K562 (cell line): Measurements from ENCODE around the gene AHI1. TPM values are rescaled to one million over a fixed set of nuclear protein-coding genes. Genes with fewer than 3 reads are reported as not detected.
A peak's percentile ranks its signal among the peaks of the same experiment; 100 is the strongest.

ENCODE experiments used
- ATAC-seq: fragments of 200-7000 bp; cut with Tn5 transposase; 3 replicates; pipeline ENCODE4 v1.9.1; 2020; ENCODE audit warnings: moderate library complexity
- BruUV-seq: library from RNA; stranded (reverse); fragments of 400-500 nt; replicated peaks from 2 replicates; lab custom pipeline; 2021; lab: Mats Ljungman, UMichigan
- CTCF ChIA-PET: fragments of 300-600 bp; formaldehyde crosslinking; extraction: SDS; loops from one replicate; lab custom pipeline; 2021; ENCODE audit warnings: low intra/inter-chr PET ratio; lab: Yijun Ruan, JAX
- POLR2A ChIA-PET: fragments of 300-600, 350-650 bp; sonication (Branson Sonifier 250); formaldehyde crosslinking; extraction: SDS; loops from one replicate; lab custom pipeline; 2021; ENCODE audit warnings: antibody characterized with exemption, inconsistent platforms; lab: Yijun Ruan, JAX
- DNase-seq, 4 experiments: peaks; one replicate each; pipeline versions ENCODE4 v3.0.0 to v3.0.0-alpha.2; 2011 to 2018; ENCODE audit warnings: low spot score in 3 of 4, mixed read lengths in 3 of 4; ENCODE audit errors: extremely low read depth in 1 of 4
- FAIRE-seq: peaks from 2 replicates; lab custom pipeline; 2011; peaks lifted over from hg19 to GRCh38; lab: Jason Lieb, UNC
- H2AFZ ChIP-seq: 2 replicates; pipeline ENCODE4 v1.6.0; 2011; ENCODE audit warnings: low read depth, low read length, control low read depth, inconsistent platforms
- H3K27ac ChIP-seq: fragments of 200-600 bp; 3 replicates; pipeline ENCODE4 v1.8.0; 2011; ENCODE audit warnings: low read depth, mild to moderate bottlenecking, control low read depth, inconsistent platforms, low read length, moderate library complexity, mixed read lengths; ENCODE audit errors: extremely low read depth
- H3K27me3 ChIP-seq, 2 experiments: fragments of 300-600 bp in 1 of 2; 2 replicates in 1 of 2; 3 replicates in 1 of 2; pipeline versions ENCODE4 v1.6.0 to v1.8.0; 2011; ENCODE audit warnings: inconsistent platforms in 2 of 2, low read length in 2 of 2, mild to moderate bottlenecking in 1 of 2, mixed read lengths in 1 of 2, moderate library complexity in 1 of 2; ENCODE audit not compliant: control insufficient read depth in 2 of 2, insufficient read depth in 2 of 2
- H3K36me3 ChIP-seq: fragments of 300-600 bp; 3 replicates; pipeline ENCODE4 v1.8.0; 2011; ENCODE audit warnings: mild to moderate bottlenecking, low read length, inconsistent platforms; ENCODE audit not compliant: control insufficient read depth, insufficient read depth
- H3K4me1 ChIP-seq, 2 experiments: fragments of 200-600 bp in 1 of 2; replicated peaks in 1 of 2; 2 replicates in 1 of 2; 3 replicates in 1 of 2; pipeline versions ENCODE4 v1.5.1 to v1.8.0; 2011; ENCODE audit warnings: inconsistent platforms in 2 of 2, low read length in 2 of 2, mild to moderate bottlenecking in 1 of 2, mixed read lengths in 1 of 2, moderate library complexity in 1 of 2; ENCODE audit not compliant: control insufficient read depth in 2 of 2, insufficient read depth in 2 of 2
- H3K4me2 ChIP-seq: 2 replicates; pipeline ENCODE4 v1.6.1; 2011; ENCODE audit warnings: low read length, control low read depth, inconsistent platforms, mixed read lengths; ENCODE audit not compliant: insufficient read depth
- H3K4me3 ChIP-seq: fragments of 200-600 bp; sonication (generic), shearing (Covaris generic); 2 replicates; pipeline ENCODE4 v1.5.1; 2016; ENCODE audit warnings: control low read depth, inconsistent platforms
- H3K79me2 ChIP-seq: fragments of 200-600 bp; 3 replicates; pipeline ENCODE4 v1.8.0; 2011; ENCODE audit warnings: low read length, inconsistent platforms; ENCODE audit not compliant: control insufficient read depth, insufficient read depth
- H3K9ac ChIP-seq, 2 experiments: 2 replicates each; pipeline versions ENCODE4 v1.6.0 to v1.6.1; 2011; ENCODE audit warnings: low read depth in 2 of 2, low read length in 2 of 2, control low read depth in 1 of 2, inconsistent platforms in 1 of 2, mild to moderate bottlenecking in 1 of 2, mixed read lengths in 1 of 2; ENCODE audit not compliant: insufficient read depth in 1 of 2
- H3K9me1 ChIP-seq: one replicate; pipeline ENCODE4 v1.6.0; 2011; ENCODE audit warnings: inconsistent platforms, mild to moderate bottlenecking, low read length, moderate library complexity; ENCODE audit not compliant: control insufficient read depth, insufficient read depth
- H3K9me3 ChIP-seq: replicated peaks from 2 replicates; pipeline ENCODE4 v1.5.1; 2011; ENCODE audit warnings: low read depth, low read length, inconsistent platforms; ENCODE audit not compliant: control insufficient read depth, insufficient read depth
- H4K20me1 ChIP-seq: replicated peaks from 2 replicates; pipeline ENCODE4 v1.6.1; 2011; ENCODE audit warnings: low read length, inconsistent platforms, mixed read lengths; ENCODE audit not compliant: control insufficient read depth, insufficient read depth
- ARID4B ChIP-seq: sonication (generic); formaldehyde crosslinking; IDR thresholded peaks from 2 replicates; pipeline ENCODE4 v1.8.0; 2022; ENCODE audit warnings: mild to moderate bottlenecking, missing genetic modification reagents
- BCOR ChIP-seq: fragments of 450-650 bp; IDR thresholded peaks from 2 replicates; pipeline ENCODE4 v1.6.1; 2016
- CHD4 ChIP-seq: fragments of 200-600 bp; sonication (generic); IDR thresholded peaks from 3 replicates; pipeline ENCODE4 v1.6.1; 2012; ENCODE audit warnings: low read depth, mild to moderate bottlenecking, mixed read lengths, low read length, inconsistent platforms; ENCODE audit not compliant: insufficient read depth, insufficient replicate concordance, poor library complexity, severe bottlenecking
- ETV6 ChIP-seq, 3 experiments: fragments of 150-350 bp in 1 of 3; sonication (generic) in 1 of 3; formaldehyde crosslinking in 1 of 3; IDR thresholded peaks; 2 replicates each; pipeline versions ENCODE4 v1.6.1 to v1.8.0; 2014 to 2022; ENCODE audit warnings: borderline replicate concordance in 2 of 3, low read depth in 2 of 3, antibody characterized with exemption in 1 of 3, low read length in 1 of 3, mild to moderate bottlenecking in 1 of 3, missing genetic modification reagents in 1 of 3
- ILF3 ChIP-seq: fragments of 450-650 bp; IDR thresholded peaks from 2 replicates; pipeline ENCODE4 v1.6.1; 2018; ENCODE audit warnings: antibody characterized with exemption, mild to moderate bottlenecking, moderate library complexity, borderline replicate concordance
- MYNN ChIP-seq, 2 experiments: sonication (generic); formaldehyde crosslinking in 1 of 2; IDR thresholded peaks; 2 replicates each; pipeline versions ENCODE4 v1.5.0 to v1.6.1; 2016 to 2020; ENCODE audit warnings: antibody characterized with exemption in 1 of 2, missing genetic modification reagents in 1 of 2
- REST ChIP-seq, 2 experiments: fragments of 450-650 bp; formaldehyde crosslinking in 1 of 2; IDR thresholded peaks; 2 replicates each; pipeline versions ENCODE4 v1.4.0 to v1.6.1; 2014 to 2020; ENCODE audit warnings: mild to moderate bottlenecking in 2 of 2, borderline replicate concordance in 1 of 2, low read depth in 1 of 2
- ZFP36 ChIP-seq: fragments of 150-350 bp; IDR thresholded peaks from 2 replicates; pipeline ENCODE4 v1.6.1; 2018; ENCODE audit warnings: low read length, low read depth; ENCODE audit not compliant: partially characterized antibody
- WGBS: fragments of 100-300 bp; shearing (Covaris generic); methylation state at CpG from one replicate; pipeline ENCODE4 v1.1.6; 2016; ENCODE audit warnings: low coverage, mixed read lengths; ENCODE audit not compliant: insufficient coverage; ENCODE audit errors: missing lambda C conversion rate; 5-methylcytosine and 5-hydroxymethylcytosine counted together
- in situ Hi-C: fragments of 300-500 bp; cut with MboI; formaldehyde crosslinking; loops from 4 replicates; pipeline ENCODE4 v1.15.0; 2018; ENCODE audit warnings: inconsistent platforms, mixed read lengths
- intact Hi-C: fragments of 100-400 bp; cut with micrococcal nuclease; formaldehyde crosslinking; loops from 2 replicates; pipeline ENCODE4 v1.14.2; 2022
- polyA plus RNA-seq, 8 experiments: library from polyadenylated mRNA; depleted of rRNA in 4 of 8; stranded (reverse) in 5 of 8; unstranded in 3 of 8; fragments of >200 nt; fragmentation: Nextera tagmentation in 2 of 8; fragmentation: Illumina TruSeq in 1 of 8; extraction: Ambion mirVana in 2 of 8; extraction: Trizol in 1 of 8; gene quantifications; 2 replicates each; pipeline versions ENCODE4 v1.2.1 to v1.2.3, GENCODE V29; 2011 to 2014; ENCODE audit warnings: inconsistent platforms in 1 of 8, missing spikeins in 1 of 8
- total RNA-seq, 7 experiments: library from RNA; depleted of rRNA in 6 of 7; stranded (reverse); fragments of >200 nt in 6 of 7; fragmentation: Illumina TruSeq in 2 of 7; extraction: Trizol in 2 of 7; gene quantifications; 2 replicates each; pipeline versions ENCODE4 v1.2.1 to v1.2.3, GENCODE V29; 2011 to 2021; ENCODE audit warnings: low replicate concordance in 1 of 7

AHI1 gene
- total and polyA plus RNA-seq, 9 of the 15 experiments (the other 6 are each of a cell fraction or from before 2014, with no cell fraction given), result 24.7 to 54.9 (median 32.2) TPM

GRCh38 chr6:135360222-135360621 is 137.3 kb downstream of the AHI1 start:
- peak in 1 of 4 experiments; percentile 15 for DNase-seq
- no peak for FAIRE-seq
- WGBS, result 91% methylated on average over 2 of the region's 2 CpGs
- Histone ChIP-seq H3K79me2 (no peaks in the 10 kb centered on the region), H3K9ac (no peak overlapping the region), H3K4me2 (no peak overlapping the region), H3K4me1 (no peaks in the 10 kb centered on the region), H3K9me1 (no peaks in the 10 kb centered on the region), H3K9me3 (peaks cover 3% of the 10 kb centered on the region), H3K27ac (no peak overlapping the region), H4K20me1 (no peaks in the 10 kb centered on the region), H3K27me3 (no peaks in the 10 kb centered on the region), H3K4me3 (no peak overlapping the region), H3K36me3 (peaks cover 2% of the 10 kb centered on the region; the same call in 1 of the 3 replicates), H2AFZ (no peak overlapping the region)
- ChIA-PET POLR2A (no interaction called here), CTCF (no interaction called here)
- ATAC-seq, result no peak
- in situ Hi-C loops, result no loop called here
- intact Hi-C loops, result no loop called here
- BruUV-seq, result no TSS peak
- no peak for TF ChIP-seq ETV6 (IDR thresholded peaks at IDR 0.05; ENCODE audit: borderline replicate concordance in 1 of 2, low read depth in 2 of 2, low read length in 1 of 2)
- no peak for TF ChIP-seq ETV6 (CRISPR knock-in tag; IDR thresholded peaks at IDR 0.05; ENCODE audit: borderline replicate concordance)
- TF ChIP-seq BCOR, result no peak
- TF ChIP-seq ZFP36, result no peak
- TF ChIP-seq REST (IDR thresholded peaks at IDR 0.05; ENCODE audit: borderline replicate concordance), result no peak
- no peak for TF ChIP-seq REST (CRISPR knock-in tag; IDR thresholded peaks at IDR 0.05; ENCODE audit: low read depth)
- no peak for TF ChIP-seq ARID4B (CRISPR knock-in tag)
- no peak for TF ChIP-seq ILF3
- TF ChIP-seq MYNN (IDR thresholded peaks at IDR 0.05), result no peak
- no peak for TF ChIP-seq MYNN (CRISPR knock-in tag; IDR thresholded peaks at IDR 0.05)
- TF ChIP-seq CHD4, result no peak
